Astrocyte (in vitro differentiated cells and primary cell): Measurements from ENCODE around the gene RNF14.
"Not testable (repeated sequence)": the region's sequence is repeated elsewhere in the genome, so short reads cannot be mapped to it uniquely, and the experiment has no call there.

Experiments
- EZH2 ChIP-seq: IDR thresholded peaks from 2 replicates; pipeline ENCODE4 v1.6.1; 2012; ENCODE audit warnings: mild to moderate bottlenecking, low read length, inconsistent platforms; ENCODE audit not compliant: insufficient read depth
- TF ChIP-seq, protein P1 (sequence below): IDR thresholded peaks from 2 replicates; pipeline ENCODE4 v1.5.1; 2011; ENCODE audit warnings: low read depth, mild to moderate bottlenecking, inconsistent platforms, low read length, moderate library complexity; ENCODE audit not compliant: insufficient read depth

DNA sequence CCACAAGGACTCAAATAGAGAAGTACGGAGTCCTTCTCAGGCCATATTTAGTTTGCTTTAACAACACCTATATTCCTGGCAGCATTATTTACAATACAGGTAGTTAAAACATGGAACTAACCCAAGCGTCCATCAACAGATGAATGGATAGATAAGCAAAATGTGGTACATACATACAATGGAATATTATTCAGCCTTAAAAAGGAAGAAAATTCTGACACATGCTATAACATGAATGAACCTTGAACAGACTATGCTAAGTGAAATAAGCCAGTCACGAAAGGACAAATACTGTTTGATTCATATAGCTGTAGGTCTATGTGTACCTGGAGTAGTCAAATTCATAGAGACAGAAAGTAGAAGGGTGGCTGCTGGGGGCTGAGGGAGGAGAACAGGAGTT is 68.7 kb downstream of the RNF14 start:
- TF ChIP-seq, protein P1, sequence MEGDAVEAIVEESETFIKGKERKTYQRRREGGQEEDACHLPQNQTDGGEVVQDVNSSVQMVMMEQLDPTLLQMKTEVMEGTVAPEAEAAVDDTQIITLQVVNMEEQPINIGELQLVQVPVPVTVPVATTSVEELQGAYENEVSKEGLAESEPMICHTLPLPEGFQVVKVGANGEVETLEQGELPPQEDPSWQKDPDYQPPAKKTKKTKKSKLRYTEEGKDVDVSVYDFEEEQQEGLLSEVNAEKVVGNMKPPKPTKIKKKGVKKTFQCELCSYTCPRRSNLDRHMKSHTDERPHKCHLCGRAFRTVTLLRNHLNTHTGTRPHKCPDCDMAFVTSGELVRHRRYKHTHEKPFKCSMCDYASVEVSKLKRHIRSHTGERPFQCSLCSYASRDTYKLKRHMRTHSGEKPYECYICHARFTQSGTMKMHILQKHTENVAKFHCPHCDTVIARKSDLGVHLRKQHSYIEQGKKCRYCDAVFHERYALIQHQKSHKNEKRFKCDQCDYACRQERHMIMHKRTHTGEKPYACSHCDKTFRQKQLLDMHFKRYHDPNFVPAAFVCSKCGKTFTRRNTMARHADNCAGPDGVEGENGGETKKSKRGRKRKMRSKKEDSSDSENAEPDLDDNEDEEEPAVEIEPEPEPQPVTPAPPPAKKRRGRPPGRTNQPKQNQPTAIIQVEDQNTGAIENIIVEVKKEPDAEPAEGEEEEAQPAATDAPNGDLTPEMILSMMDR, result not testable (repeated sequence)
- not testable (repeated sequence) for TF ChIP-seq EZH2
